Skeletal muscle tissue (tissue), 4 donors: ENCODE measurements around the gene PGP. TPM values are rescaled to one million over a fixed set of nuclear protein-coding genes. Genes with fewer than 3 reads are reported as not detected.

Experiments used
- H3K27ac ChIP-seq: one replicate; pipeline ENCODE4 v1.7.0; 2013; ENCODE audit warnings: mild to moderate bottlenecking, low read depth, low read length, inconsistent platforms
- H3K27me3 ChIP-seq, 3 donors: one replicate each; pipeline ENCODE4 v1.7.0; 2013; ENCODE audit warnings: low read length in 3 of 3; ENCODE audit not compliant: control insufficient read depth in 3 of 3, insufficient read depth in 3 of 3
- H3K36me3 ChIP-seq, 3 donors: one replicate each; pipeline ENCODE4 v1.7.0; 2013; ENCODE audit warnings: low read length in 3 of 3; ENCODE audit not compliant: control insufficient read depth in 3 of 3, insufficient read depth in 3 of 3
- H3K4me1 ChIP-seq, 3 donors: one replicate each; pipeline ENCODE4 v1.7.0; 2013; ENCODE audit warnings: low read length in 3 of 3, mild to moderate bottlenecking in 3 of 3; ENCODE audit not compliant: control insufficient read depth in 3 of 3, insufficient read depth in 3 of 3
- H3K4me3 ChIP-seq, 3 donors: one replicate each; pipeline ENCODE4 v1.7.0; 2013; ENCODE audit warnings: low read length in 3 of 3
- H3K9ac ChIP-seq, 3 donors: one replicate each; pipeline ENCODE4 v1.7.0; 2013; ENCODE audit warnings: low read length in 3 of 3, mild to moderate bottlenecking in 3 of 3, moderate library complexity in 2 of 3, low read depth in 1 of 3
- H3K9me3 ChIP-seq, 3 donors: one replicate each; pipeline ENCODE4 v1.7.0; 2013; ENCODE audit warnings: low read length in 3 of 3; ENCODE audit not compliant: control insufficient read depth in 3 of 3
- total RNA-seq: library from RNA; depleted of rRNA; stranded (reverse); fragments of >200 nt; gene quantifications from one replicate; pipeline ENCODE4 v1.2.3, GENCODE V29; 2014
- donor health status: Osteomylitis.

Gene PGP
- total RNA-seq, 1 donor from 2014 or later: 9.9 TPM

DNA sequence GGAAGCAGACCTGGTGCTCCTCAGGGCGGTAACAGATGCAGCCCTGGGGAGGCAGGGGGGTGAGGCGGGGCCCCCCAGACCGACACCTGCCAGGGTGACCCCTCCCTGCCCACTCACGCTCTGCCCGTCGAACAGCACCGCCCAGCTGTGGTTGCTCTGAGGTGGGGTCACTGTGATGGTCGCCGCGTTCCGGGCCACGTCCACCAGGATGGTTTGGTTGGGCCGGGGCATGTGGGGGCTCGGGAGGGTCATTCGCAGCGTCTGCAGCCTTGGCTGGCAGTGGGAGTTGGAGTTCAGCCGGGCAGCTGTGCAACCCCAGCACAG is 4.7 kb downstream of the PGP start:
- no peak overlapping the region for H3K27ac ChIP-seq
- peaks cover 27 to 35% (median 28%) of the 10 kb centered on the region in 3 donors for H3K36me3 ChIP-seq
- H3K9ac ChIP-seq: peak overlapping the region in 1 of 3 donors; percentile 98
- no peak overlapping the region for H3K4me3 ChIP-seq
- no peaks in the 10 kb centered on the region for H3K9me3 ChIP-seq
- H3K4me1 ChIP-seq: peaks cover 58 to 75% (median 64%) of the 10 kb centered on the region in 3 donors
- H3K27me3 ChIP-seq: no peaks in the 10 kb centered on the region

GRCh38 chr16:2209258-2210008 is 5.2 kb downstream of the PGP start:
- Histone ChIP-seq H3K9ac (peak overlapping the region in 1 of 3 donors; percentile 98), H3K9me3 (no peaks in the 10 kb centered on the region), H3K36me3 (peaks cover 27 to 35% (median 28%) of the 10 kb centered on the region in 3 donors), H3K27ac (no peak overlapping the region), H3K4me1 (peaks cover 63 to 80% (median 69%) of the 10 kb centered on the region in 3 donors), H3K4me3 (no peak overlapping the region), H3K27me3 (no peaks in the 10 kb centered on the region)

DNA sequence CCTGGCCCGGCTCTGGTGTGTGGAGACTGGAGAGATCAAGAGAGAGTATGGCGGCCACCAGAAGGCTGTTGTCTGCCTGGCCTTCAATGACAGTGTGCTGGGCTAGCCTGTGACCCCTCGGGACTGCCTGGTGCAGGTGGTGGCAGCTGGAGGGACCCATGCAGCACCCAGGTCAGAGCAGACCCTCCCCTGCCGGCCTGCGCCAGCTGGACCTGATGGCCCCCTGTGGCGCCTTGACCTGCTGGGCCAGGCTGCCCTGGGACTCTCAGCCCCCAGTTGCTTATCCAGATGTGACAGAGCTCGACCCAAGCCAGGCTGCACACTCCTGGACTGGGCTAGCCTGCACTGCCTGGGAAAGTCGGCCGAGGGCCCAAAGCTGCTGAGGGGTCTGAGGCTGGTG is 5.9 kb downstream of the PGP start:
- peak overlapping the region in 1 of 3 donors; percentile 25 for H3K9ac ChIP-seq
- H3K36me3 ChIP-seq: peaks cover 27 to 35% (median 28%) of the 10 kb centered on the region in 3 donors
- H3K4me3 ChIP-seq: no peak overlapping the region
- H3K4me1 ChIP-seq: peaks cover 63 to 77% (median 69%) of the 10 kb centered on the region in 3 donors
- no peaks in the 10 kb centered on the region for H3K27me3 ChIP-seq
- H3K27ac ChIP-seq: no peak overlapping the region
- no peaks in the 10 kb centered on the region for H3K9me3 ChIP-seq

DNA sequence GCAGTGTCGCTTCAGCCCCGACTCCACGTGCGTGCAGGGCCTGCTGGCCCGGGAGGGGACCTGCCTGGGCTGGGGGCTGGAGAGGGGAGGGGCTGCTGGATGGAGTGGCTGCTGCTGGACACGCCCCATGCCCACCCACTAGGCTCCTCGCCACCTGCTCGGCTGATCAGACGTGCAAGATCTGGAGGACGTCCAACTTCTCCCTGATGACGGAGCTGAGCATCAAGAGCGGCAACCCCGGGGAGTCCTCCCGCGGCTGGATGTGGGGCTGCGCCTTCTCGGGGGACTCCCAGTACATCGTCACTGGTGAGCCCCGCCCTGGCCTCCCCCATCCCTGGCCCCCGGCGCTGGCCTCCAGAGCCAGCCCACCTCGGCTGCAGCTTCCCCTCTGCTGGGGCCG is 6.3 kb downstream of the PGP start:
- Histone ChIP-seq H3K4me1 (peaks cover 58 to 72% (median 64%) of the 10 kb centered on the region in 3 donors), H3K27ac (no peak overlapping the region), H3K9me3 (no peaks in the 10 kb centered on the region), H3K36me3 (peaks cover 27 to 35% (median 28%) of the 10 kb centered on the region in 3 donors), H3K9ac (no peak overlapping the region), H3K4me3 (no peak overlapping the region), H3K27me3 (no peaks in the 10 kb centered on the region)

- no peak overlapping the region for H3K27ac ChIP-seq
- peaks cover 54 to 68% (median 60%) of the 10 kb centered on the region in 3 donors for H3K4me1 ChIP-seq
- no peaks in the 10 kb centered on the region for H3K27me3 ChIP-seq
- H3K9me3 ChIP-seq: no peaks in the 10 kb centered on the region
- H3K9ac ChIP-seq: no peak overlapping the region
- H3K4me3 ChIP-seq: no peak overlapping the region
- H3K36me3 ChIP-seq: peaks cover 27 to 35% (median 28%) of the 10 kb centered on the region in 3 donors
Observed at GRCh38 chr16:2207872-2208271, 6.8 kb downstream of the PGP start.

GRCh38 chr16:2206780-2207433 is 7.7 kb downstream of the PGP start:
- no peaks in the 10 kb centered on the region for H3K27me3 ChIP-seq
- H3K36me3 ChIP-seq: peaks cover 27 to 35% (median 28%) of the 10 kb centered on the region in 3 donors
- no peak overlapping the region for H3K4me3 ChIP-seq
- no peaks in the 10 kb centered on the region for H3K9me3 ChIP-seq
- H3K9ac ChIP-seq: peak overlapping the region in 2 of 3 donors; percentile 43 to 45
- no peak overlapping the region for H3K27ac ChIP-seq
- H3K4me1 ChIP-seq: peaks cover 44 to 58% (median 50%) of the 10 kb centered on the region in 3 donors

- Histone ChIP-seq H3K9me3 (no peaks in the 10 kb centered on the region), H3K4me1 (peaks cover 39 to 53% (median 45%) of the 10 kb centered on the region in 3 donors), H3K4me3 (peak overlapping the region; percentile 92 to 99 (median 93)), H3K9ac (peak overlapping the region; percentile 94 to 100 (median 98)), H3K27me3 (no peaks in the 10 kb centered on the region), H3K27ac (no peak overlapping the region), H3K36me3 (peaks cover 27 to 35% (median 28%) of the 10 kb centered on the region in 3 donors)
Observed at GRCh38 chr16:2206420-2206779, 8.2 kb downstream of the PGP start.

DNA sequence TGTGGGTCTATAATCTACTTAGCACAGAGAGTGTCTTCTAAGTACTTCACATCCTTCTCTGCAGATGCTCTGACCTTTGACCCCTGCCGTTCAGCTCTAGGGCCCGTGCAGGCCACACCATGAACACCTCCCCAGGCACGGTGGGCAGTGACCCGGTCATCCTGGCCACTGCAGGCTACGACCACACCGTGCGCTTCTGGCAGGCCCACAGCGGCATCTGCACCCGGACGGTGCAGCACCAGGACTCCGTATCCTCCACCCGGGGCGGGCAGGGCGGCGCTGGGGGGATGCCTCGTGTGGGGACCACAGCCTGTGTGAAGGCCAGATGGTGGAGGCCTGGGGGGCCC is 8.7 kb downstream of the PGP start:
- H3K27ac ChIP-seq: peak overlapping the region; percentile 90
- peaks cover 35 to 48% (median 40%) of the 10 kb centered on the region in 3 donors for H3K4me1 ChIP-seq
- no peaks in the 10 kb centered on the region for H3K27me3 ChIP-seq
- H3K9me3 ChIP-seq: no peaks in the 10 kb centered on the region
- peaks cover 27 to 35% (median 28%) of the 10 kb centered on the region in 3 donors for H3K36me3 ChIP-seq
- peak overlapping the region; percentile 94 to 100 (median 98) for H3K9ac ChIP-seq
- H3K4me3 ChIP-seq: peak overlapping the region; percentile 92 to 99 (median 93)

GRCh38 chr16:2205104-2205966 is 9.3 kb downstream of the PGP start, which contains the start of gene MLST8:
MLST8 (plus strand) TSS chr16:2205454; CDS start chr16:2206086, 632 bp downstream.
- no peaks in the 10 kb centered on the region for H3K9me3 ChIP-seq
- no peaks in the 10 kb centered on the region for H3K27me3 ChIP-seq
- H3K9ac ChIP-seq: peak within 1 kb of the TSS; percentile 94 to 100 (median 98)
- peaks cover 27 to 35% (median 28%) of the 10 kb centered on the region in 3 donors for H3K36me3 ChIP-seq
- peak within 1 kb of the TSS; percentile 92 to 99 (median 93) for H3K4me3 ChIP-seq
- peak within 1 kb of the TSS; percentile 90 for H3K27ac ChIP-seq
- peaks cover 29 to 42% (median 34%) of the 10 kb centered on the region in 3 donors for H3K4me1 ChIP-seq
